Osteoblast (primary cell): ENCODE measurements around the gene SERINC5. TPM values are rescaled to one million over a fixed set of nuclear protein-coding genes. Genes with fewer than 3 reads are reported as not detected.

Experiments used
- DNase-seq: peaks from one replicate; pipeline ENCODE4 v3.0.0; 2011; ENCODE audit warnings: low spot score, mixed read lengths; ENCODE audit not compliant: insufficient read length; ENCODE audit errors: missing footprints
- H2AFZ ChIP-seq: 2 replicates; pipeline ENCODE4 v1.6.0; 2011; ENCODE audit warnings: mild to moderate bottlenecking, low read length
- H3K27ac ChIP-seq: 2 replicates; pipeline ENCODE4 v1.5.1; 2011; ENCODE audit warnings: mild to moderate bottlenecking, low read depth, low read length, moderate library complexity
- H3K27me3 ChIP-seq: 2 replicates; pipeline ENCODE4 v1.6.0; 2012; ENCODE audit warnings: mild to moderate bottlenecking, control low read depth, inconsistent platforms, low read length, moderate library complexity; ENCODE audit not compliant: insufficient read depth
- H3K36me3 ChIP-seq: 2 replicates; pipeline ENCODE4 v1.5.1; 2011; ENCODE audit warnings: mild to moderate bottlenecking, low read length, control low read depth, moderate library complexity; ENCODE audit not compliant: insufficient read depth
- H3K4me1 ChIP-seq: 2 replicates; pipeline ENCODE4 v1.5.1; 2011; ENCODE audit warnings: mild to moderate bottlenecking, low read length, control low read depth, moderate library complexity; ENCODE audit not compliant: insufficient read depth
- H3K4me2 ChIP-seq: 2 replicates; pipeline ENCODE4 v1.6.0; 2011; ENCODE audit warnings: mild to moderate bottlenecking, low read length; ENCODE audit not compliant: insufficient read depth
- H3K4me3 ChIP-seq: fragments of 200-600 bp; sonication (generic); 3 replicates; pipeline ENCODE4 v1.5.1; 2012; ENCODE audit warnings: mild to moderate bottlenecking, low read length, inconsistent platforms; ENCODE audit not compliant: insufficient read depth
- H3K79me2 ChIP-seq: 2 replicates; pipeline ENCODE4 v1.6.0; 2012; ENCODE audit warnings: mild to moderate bottlenecking, low read length, control low read depth, inconsistent platforms; ENCODE audit not compliant: insufficient read depth
- H3K9me3 ChIP-seq: 2 replicates; pipeline ENCODE4 v1.5.1; 2011; ENCODE audit warnings: low read depth, low read length, control low read depth
- H4K20me1 ChIP-seq: 2 replicates; pipeline ENCODE4 v1.6.0; 2012; ENCODE audit warnings: mild to moderate bottlenecking, low read length, control low read depth; ENCODE audit not compliant: insufficient read depth
- total RNA-seq: library from RNA; depleted of rRNA; stranded (reverse); fragments of >200 nt; gene quantifications from 2 replicates; pipeline ENCODE4 v1.2.3, GENCODE V29; 2012
- TF ChIP-seq, protein P1 (sequence below): IDR thresholded peaks from 2 replicates; pipeline ENCODE4 v1.5.1; 2011; ENCODE audit warnings: mild to moderate bottlenecking, low read depth, low read length, moderate library complexity; ENCODE audit errors: extremely low read depth

SERINC5 gene
- total RNA-seq, 1 donor = 96.3 TPM

DNA sequence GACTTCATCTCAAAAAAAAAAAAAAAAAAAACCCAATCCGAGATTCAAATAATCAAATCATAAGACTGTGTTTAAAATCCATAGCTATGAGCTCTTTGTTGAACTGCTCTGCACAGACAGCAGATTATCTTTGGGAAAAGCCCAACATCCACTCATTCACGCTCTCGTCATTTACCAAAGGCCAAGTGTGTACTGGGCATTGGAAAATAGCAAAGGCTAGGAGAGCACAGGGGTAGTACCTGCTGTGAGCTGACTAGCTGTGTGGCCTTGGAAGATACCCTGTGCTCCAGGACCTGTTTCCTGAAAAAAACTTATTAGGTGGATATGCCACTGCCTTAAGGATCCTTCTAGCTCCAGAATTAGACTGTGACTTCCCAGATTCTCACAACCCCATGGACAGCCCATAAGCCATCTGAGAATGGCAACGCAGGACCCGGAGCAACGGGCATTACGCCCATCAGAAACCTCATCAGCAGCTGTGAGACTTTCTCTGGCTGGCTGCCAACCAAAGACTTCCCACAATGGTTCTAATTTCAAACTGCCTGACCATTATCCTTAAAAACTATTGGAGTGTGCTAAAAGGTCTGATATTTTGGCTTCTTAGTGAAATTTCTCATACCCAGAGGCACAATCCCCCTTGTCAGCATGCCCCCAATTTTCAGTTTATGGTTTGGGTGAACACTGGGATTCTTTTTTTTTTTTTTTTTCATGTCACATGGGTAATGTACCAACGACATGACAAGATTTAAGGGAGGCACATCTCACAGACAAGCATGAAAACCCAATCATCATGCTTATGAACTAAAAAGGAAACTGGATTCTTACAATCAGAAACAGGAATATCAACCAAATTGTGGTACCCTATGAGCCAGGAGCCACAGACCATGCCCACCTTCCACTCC is 16.8 kb downstream of the SERINC5 start:
- peaks cover 7% of the 10 kb centered on the region for H4K20me1 ChIP-seq
- peaks cover 4% of the 10 kb centered on the region for H3K36me3 ChIP-seq
- H3K4me3 ChIP-seq = no peak overlapping the region
- no peaks in the 10 kb centered on the region for H3K27me3 ChIP-seq
- TF ChIP-seq, protein P1, sequence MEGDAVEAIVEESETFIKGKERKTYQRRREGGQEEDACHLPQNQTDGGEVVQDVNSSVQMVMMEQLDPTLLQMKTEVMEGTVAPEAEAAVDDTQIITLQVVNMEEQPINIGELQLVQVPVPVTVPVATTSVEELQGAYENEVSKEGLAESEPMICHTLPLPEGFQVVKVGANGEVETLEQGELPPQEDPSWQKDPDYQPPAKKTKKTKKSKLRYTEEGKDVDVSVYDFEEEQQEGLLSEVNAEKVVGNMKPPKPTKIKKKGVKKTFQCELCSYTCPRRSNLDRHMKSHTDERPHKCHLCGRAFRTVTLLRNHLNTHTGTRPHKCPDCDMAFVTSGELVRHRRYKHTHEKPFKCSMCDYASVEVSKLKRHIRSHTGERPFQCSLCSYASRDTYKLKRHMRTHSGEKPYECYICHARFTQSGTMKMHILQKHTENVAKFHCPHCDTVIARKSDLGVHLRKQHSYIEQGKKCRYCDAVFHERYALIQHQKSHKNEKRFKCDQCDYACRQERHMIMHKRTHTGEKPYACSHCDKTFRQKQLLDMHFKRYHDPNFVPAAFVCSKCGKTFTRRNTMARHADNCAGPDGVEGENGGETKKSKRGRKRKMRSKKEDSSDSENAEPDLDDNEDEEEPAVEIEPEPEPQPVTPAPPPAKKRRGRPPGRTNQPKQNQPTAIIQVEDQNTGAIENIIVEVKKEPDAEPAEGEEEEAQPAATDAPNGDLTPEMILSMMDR = no peak
- H2AFZ ChIP-seq = no peak overlapping the region
- no peaks in the 10 kb centered on the region for H3K9me3 ChIP-seq
- DNase-seq = no peak
- peak overlapping the region; percentile 38 for H3K27ac ChIP-seq
- peak overlapping the region; percentile 57 for H3K4me2 ChIP-seq
- H3K79me2 ChIP-seq = peaks cover 85% of the 10 kb centered on the region
- H3K4me1 ChIP-seq = peaks cover 28% of the 10 kb centered on the region

DNA sequence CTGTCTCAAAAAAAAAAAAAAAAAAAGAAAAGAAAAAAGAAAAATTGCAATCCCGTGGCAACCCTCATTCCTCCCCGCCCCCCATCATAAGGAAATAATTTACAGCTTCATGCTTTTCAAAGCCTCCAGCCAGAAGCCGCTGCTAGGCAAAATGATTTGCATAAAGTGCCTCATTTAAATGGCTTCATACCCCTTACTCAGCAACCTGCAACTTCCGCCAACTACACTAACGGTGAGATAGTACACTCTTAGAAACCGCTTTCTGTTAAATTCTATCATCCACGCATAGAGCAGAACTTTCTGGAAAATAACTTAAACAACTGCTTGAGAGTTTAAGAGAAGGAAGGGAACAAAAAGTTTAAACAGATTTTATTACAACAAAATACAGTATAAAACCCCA is 17.8 kb downstream of the SERINC5 start:
- Histone ChIP-seq H3K79me2 (peaks cover 79% of the 10 kb centered on the region), H3K4me2 (no peak overlapping the region), H3K9me3 (no peaks in the 10 kb centered on the region), H2AFZ (no peak overlapping the region), H4K20me1 (peaks cover 7% of the 10 kb centered on the region), H3K36me3 (peaks cover 4% of the 10 kb centered on the region), H3K4me1 (peaks cover 28% of the 10 kb centered on the region), H3K27ac (peak overlapping the region; percentile 38), H3K27me3 (no peaks in the 10 kb centered on the region), H3K4me3 (no peak overlapping the region)
- no peak for DNase-seq
- TF ChIP-seq, protein P1 = no peak

DNA sequence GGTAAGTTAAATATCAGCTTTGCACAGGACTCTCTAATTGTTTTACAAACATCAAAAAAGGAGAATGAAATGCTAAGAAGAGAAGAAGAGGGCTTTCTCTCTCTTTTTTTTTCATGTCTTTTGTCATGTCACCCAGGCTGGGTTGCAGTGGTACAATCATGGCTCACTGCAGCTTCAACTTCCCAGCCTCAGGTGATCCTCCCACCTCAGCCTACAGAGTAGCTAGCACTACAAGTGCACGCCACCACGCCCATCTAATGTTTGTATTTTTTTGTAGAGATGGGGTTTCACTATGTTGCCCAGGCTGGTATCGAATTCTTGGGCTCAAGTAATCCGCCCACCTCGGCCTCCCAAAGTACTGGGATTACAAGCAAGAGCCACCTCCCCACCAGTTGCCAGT is 18.6 kb downstream of the SERINC5 start:
- H3K9me3 ChIP-seq = no peaks in the 10 kb centered on the region
- no peak overlapping the region for H3K4me2 ChIP-seq
- H4K20me1 ChIP-seq = peaks cover 7% of the 10 kb centered on the region
- H3K4me1 ChIP-seq = peaks cover 28% of the 10 kb centered on the region
- no peak for DNase-seq
- H2AFZ ChIP-seq = no peak overlapping the region
- no peaks in the 10 kb centered on the region for H3K27me3 ChIP-seq
- H3K36me3 ChIP-seq = peaks cover 4% of the 10 kb centered on the region
- no peak overlapping the region for H3K27ac ChIP-seq
- peaks cover 81% of the 10 kb centered on the region for H3K79me2 ChIP-seq
- H3K4me3 ChIP-seq = no peak overlapping the region
- TF ChIP-seq, protein P1 = no peak

DNA sequence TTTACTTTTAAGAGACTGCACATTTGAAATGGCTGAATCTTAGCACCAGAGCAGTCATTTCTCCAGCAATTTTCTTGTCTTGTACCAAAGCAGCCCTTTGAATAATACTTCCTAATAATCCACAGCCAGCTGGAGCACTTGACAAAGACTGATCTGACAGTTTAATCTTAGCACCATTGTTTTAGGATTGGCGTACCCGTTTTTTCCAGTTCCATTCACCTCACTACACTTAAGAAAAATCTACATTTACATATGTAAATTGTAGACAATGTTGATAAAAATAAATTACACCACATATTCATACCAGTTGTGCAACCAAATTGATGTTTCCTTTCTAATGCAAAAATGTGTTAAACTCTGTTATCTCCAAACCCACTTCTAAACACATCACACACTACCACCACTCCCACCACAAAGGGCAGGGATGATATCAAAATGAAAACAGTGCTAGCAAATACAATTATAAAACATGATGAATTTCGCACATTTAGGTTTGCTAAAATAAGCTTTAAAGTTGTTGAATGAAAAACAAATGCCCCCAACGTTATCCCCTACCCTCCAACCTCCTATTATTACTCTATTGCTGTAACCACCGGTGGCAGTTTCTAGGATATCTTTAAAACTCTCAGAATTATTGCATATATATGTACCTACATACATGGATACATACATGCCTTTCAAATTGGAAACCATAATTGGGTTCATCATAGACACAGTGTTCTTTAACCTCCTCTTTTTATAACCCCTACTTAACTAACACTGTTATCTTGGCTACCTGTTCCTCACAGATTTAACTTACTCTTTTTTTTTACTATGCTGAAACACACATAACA is 21.5 kb downstream of the SERINC5 start:
- no peak for DNase-seq
- H3K4me2 ChIP-seq = no peak overlapping the region
- no peaks in the 10 kb centered on the region for H3K36me3 ChIP-seq
- H3K79me2 ChIP-seq = peaks cover 83% of the 10 kb centered on the region
- H3K4me1 ChIP-seq = peaks cover 32% of the 10 kb centered on the region
- no peak overlapping the region for H3K4me3 ChIP-seq
- H3K9me3 ChIP-seq = no peaks in the 10 kb centered on the region
- no peaks in the 10 kb centered on the region for H3K27me3 ChIP-seq
- peaks cover 2% of the 10 kb centered on the region for H4K20me1 ChIP-seq
- no peak overlapping the region for H2AFZ ChIP-seq
- no peak overlapping the region for H3K27ac ChIP-seq
- TF ChIP-seq, protein P1 = no peak
